HG03558 (cell line): Measurements from ENCODE around the gene IKBIP.
"Not testable (repeated sequence)": the region's sequence is repeated elsewhere in the genome, so short reads cannot be mapped to it uniquely, and the experiment has no call there.

Experiments
- ATAC-seq: cut with Tn5 transposase; IDR thresholded peaks from one replicate; pipeline ENCODE4 v1.9.1; 2021; ENCODE audit warnings: moderate number of reproducible peaks; ENCODE audit not compliant: unreplicated experiment; ENCODE audit errors: extremely low read depth

IKBIP gene, protein sequence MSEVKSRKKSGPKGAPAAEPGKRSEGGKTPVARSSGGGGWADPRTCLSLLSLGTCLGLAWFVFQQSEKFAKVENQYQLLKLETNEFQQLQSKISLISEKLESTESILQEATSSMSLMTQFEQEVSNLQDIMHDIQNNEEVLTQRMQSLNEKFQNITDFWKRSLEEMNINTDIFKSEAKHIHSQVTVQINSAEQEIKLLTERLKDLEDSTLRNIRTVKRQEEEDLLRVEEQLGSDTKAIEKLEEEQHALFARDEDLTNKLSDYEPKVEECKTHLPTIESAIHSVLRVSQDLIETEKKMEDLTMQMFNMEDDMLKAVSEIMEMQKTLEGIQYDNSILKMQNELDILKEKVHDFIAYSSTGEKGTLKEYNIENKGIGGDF

DNA sequence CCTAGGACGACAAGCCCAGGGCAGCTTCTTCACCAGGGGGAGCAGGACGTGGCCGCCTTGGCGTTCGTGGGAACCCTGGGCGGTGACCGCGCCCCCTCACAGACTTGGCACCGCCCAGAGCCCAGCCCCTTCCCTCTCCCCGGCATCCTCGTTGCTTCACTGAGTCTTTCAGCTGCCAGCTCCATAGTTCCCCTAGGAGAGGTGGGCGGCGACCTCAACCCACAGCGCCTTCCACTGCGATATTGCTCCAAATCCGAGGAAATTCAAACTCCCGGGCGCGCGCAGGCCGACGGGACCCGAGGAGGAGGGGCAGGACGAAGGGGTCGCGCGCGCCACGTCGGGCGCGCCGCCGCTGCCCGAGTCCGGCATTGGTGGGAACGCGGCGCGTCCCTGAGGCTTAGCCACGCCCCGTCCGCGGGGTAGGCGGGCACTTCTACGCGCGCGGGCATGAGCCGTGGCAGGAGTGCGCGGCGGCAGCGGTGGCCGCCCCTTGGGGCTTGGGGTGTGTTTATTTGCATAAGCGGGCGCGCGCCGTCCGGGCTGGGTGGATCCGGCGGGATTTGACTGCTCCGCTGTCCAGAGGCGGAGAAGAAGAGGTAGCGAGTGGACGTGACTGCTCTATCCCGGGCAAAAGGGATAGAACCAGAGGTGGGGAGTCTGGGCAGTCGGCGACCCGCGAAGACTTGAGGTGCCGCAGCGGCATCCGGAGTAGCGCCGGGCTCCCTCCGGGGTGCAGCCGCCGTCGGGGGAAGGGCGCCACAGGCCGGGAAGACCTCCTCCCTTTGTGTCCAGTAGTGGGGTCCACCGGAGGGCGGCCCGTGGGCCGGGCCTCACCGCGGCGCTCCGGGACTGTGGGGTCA, at the start of gene IKBIP, which contains the start of gene APAF1:
TSS of gene IKBIP (minus strand) at position 77 of the 860 bp plus-strand sequence. CDS start 87 bp downstream, outside the sequence.
TSS of gene APAF1 (plus strand) at position 579 of the 860 bp plus-strand sequence. CDS start 3,070 bp downstream, outside the sequence.
- peak; percentile 81 for ATAC-seq

DNA sequence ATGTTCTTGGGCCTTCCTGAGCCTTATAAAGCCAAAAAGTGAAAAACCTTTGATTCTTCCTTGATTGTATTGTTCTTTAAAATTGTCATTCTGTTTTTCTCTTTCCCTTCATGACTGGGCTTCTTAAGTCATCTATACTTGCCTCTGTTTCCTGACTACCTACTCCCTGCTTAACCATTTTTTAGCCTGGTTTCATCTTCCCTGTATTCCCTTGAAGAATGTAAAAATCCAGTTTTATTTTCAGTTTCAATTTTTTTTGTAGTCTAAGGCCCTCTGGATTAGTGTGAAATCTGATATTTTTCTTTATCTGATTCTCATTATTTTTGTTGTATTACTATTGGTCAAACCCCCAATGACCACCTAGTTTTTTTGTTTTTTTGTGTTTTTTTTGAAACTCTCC, 46.8 kb upstream of the IKBIP start:
- ATAC-seq, result no peak

DNA sequence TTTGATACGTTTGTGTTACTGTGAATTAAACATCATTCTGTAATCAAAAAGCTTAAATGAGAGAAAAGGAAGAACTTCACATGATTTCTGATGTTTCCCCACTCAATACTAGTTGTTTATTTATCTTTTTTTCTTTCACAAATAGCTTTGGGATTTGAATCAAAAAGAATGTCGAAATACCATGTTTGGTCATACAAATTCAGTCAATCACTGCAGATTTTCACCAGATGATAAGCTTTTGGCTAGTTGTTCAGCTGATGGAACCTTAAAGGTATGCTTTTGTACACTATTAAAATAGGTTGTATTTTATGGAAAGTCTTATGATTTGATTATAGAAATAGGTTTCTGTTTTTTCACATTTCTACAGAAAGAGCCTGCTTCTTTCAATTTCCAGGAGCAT, 42.0 kb upstream of the IKBIP start:
- ATAC-seq, result no peak

DNA sequence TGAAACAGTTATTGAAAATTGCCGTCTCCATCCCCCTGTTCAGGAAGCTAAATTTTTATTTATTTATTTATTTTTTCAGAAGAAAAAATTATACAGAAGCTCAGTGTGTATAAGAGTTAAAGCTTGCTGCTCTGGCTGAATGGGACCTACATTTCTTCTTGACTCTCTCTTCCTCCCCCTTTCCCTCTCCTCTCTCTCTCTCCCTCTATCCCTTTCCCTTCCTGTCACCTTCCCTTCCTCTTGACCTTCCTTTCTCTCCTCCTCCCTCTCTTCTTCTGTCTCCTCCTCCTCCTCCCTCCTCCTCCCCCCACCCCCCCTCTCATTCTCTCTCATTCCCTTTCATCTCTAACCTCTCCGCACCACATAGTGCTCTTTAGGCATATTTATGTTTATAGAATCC, 39.6 kb upstream of the IKBIP start:
- ATAC-seq, result no peak

DNA sequence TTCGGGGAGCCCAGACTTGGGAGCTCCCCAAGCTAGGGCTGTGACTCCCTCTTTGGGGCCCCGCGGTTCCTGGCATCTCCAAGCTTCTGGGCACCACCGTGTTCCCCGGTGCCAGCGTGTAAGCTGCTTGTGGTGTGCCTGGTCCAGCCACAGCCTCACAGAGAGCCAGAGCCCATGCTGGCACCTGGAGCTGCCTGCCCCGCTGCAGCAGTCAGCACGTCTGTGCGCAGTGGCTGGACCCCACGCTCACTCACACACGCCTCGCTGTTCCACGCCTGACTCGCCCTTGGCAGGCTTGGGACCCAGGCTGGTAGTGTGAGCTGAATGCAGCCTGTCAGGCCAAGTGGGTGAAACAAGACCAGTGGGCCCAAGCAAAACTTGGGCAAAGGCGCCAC, 35.0 kb upstream of the IKBIP start:
- no peak for ATAC-seq

DNA sequence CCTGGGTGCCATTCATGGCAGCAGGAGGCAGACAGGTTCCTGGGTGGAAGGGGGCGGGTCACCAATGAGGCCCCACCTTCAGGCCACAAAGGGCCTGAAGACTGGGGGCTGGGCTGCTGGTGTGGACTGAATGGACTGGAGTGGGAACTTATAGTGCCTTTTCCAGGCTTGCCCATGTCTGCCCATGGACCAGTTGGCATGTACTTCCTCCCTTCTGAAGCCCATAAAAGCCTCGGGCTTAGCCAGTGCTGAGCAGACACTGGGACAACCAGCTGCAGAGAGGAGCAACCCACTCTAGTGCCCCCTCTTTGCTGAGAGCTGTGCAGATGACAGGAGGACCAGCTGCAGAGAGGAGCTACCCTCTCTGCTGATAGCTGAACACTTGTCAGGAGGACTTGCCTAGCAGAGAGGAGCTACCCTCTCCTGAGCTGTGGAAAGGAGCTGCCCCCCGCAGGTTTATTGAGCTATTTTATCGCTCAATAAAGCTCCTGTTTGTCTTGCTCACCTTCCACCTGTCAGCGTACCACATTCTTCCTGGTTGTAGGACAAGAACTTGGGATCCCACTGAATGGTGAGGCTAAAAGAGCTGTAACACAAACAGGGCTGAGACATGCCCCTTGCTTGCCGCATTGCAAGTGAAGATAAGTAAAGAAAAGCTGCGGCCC, 34.5 kb upstream of the IKBIP start:
- no peak for ATAC-seq

DNA sequence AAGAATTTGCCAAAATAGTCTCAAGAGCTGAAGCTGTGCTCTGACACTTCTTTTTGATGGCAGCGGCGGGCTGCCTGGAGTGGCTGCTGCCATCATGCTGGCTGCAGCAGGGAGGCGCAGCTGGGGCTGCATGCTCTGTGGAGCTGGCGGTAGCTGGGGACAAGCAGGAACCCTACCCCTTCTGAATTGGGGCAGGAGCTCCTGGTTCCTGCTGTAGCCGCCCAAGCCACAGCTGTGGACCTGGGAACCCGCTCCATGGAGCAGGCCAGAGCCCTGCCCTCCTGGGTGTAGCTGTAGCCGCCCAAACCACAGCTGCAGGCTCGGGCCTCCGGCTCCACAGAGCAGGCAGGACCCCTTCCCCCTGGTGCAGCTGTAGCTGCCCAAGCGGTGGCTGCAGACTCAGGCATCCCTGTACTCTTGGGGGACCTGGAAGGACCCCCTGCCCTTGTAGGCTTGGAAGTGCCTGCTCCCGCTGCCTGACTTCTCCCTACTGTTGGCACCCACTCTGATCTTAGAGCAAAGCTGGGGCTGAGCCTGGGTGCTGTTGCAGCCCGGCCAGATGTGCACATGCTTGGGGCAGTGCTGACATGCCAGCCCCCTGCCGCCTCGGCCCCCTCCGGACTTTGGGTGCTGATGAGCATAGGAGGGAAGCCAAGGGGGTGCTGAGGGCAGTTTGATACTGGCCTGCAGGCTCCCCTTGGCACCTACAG, 33.8 kb upstream of the IKBIP start:
- no peak for ATAC-seq

DNA sequence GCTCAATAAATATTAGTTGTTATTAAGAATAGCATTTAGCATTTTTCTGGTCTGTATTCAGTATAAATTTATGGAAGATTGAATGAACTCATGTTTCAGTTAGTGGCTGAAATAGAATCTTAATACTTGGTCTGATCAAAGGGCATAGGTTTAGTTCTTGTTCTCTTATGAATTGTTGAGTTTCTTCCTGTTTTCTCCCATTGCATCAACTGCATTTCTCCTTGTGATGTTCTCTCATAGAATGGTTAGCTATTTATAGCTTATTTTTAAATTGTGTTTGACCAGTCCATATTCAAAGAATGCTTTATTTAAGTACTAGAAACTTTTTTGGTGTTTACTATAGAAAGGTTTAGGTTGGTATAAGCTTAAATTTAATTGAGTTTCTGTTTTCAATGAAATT, 30.3 kb upstream of the IKBIP start:
- no peak for ATAC-seq

DNA sequence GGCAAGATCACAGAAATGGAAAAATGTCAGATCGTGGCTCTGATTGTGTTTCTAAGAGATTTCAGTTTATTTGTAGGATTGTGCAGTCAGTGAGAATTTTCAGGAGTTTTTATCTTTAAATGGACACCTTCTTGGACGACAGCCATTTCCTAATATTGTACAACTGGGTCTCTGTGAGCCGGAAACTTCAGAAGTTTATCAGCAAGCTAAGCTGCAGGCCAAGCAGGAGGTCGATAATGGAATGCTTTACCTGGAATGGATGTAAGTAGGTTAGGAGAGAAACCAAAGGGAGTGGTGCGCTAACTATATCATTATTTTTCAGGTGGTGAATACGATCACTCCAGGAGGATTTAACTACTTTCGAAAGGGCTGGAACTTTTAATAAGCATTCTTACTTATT, 26.9 kb upstream of the IKBIP start:
- no peak for ATAC-seq

DNA sequence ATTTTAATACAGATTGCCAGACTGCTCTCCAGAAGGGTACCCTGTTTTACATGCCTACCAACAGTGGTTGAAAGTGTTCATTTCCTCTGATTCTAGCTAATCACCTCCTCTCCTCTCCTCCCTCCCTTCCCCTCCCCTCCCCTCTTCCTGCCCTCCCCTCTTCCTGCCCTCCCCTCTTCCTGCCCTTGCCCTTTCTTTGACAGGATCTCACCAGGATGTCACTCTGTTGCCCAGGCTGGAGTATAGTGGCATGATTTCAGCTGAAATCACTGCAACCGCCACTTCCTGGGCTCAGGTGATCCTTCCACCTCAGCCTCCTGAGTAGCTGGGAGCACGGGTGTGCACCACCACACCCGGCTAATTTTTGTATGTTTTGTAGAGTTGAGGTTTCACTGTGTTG, 25.2 kb upstream of the IKBIP start:
- no peak for ATAC-seq

DNA sequence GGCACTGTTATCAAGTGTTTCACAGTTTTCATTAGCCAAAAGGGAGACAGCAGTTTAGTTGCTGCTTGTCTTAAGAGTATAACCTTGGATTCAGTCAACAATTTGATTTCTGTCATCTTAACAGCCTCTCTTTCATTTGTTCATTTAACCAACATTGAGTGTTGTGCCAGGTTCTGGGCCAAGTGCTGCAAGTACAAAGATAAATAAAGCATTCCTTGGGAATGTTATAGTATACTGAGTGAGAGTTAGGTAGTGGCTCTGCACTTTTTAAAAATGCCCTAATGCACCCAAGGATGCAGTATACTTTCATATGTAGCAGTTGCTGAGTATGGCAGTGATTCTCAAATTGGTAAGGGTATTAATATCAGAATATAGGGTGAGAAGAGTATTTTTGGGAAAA, 15.9 kb upstream of the IKBIP start:
- ATAC-seq, result no peak

DNA sequence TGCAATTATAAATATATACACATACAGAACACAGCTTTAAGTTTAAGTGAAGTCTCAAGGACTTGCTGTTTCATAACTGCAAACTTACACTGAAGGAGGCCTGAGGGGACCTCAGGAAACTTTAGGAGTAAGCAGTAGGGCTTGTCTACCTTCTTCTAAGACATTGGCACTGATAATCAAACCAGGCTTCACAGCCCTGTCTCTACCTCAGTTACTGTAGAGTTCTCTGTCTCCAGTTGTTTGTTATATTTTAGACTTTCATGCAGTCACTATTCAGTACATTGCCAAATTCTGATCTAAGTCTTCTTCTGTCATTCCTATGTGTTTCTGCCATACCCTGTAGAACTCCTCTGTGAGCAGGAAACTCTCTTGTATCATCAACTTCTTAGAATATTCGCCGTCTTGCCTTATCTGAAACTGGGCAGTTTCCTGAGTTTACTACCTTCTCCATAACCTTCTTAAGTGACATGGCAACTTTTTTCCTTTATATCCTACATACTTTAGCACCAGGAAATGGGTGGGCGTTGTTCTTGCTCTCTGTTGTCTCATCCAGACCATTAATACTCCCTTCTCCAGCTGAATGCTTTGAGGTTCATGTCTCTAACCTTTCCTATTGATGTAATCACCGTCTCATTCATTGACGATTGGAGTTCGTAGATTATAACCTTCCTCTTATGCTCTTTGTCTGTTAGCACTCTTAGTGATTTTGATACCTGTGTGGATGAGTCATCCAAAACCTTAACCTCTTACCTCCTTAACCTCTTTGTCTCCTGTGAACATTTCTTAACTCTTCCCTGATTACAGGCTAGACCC, 11.9 kb upstream of the IKBIP start:
- ATAC-seq, result peak; percentile 41

DNA sequence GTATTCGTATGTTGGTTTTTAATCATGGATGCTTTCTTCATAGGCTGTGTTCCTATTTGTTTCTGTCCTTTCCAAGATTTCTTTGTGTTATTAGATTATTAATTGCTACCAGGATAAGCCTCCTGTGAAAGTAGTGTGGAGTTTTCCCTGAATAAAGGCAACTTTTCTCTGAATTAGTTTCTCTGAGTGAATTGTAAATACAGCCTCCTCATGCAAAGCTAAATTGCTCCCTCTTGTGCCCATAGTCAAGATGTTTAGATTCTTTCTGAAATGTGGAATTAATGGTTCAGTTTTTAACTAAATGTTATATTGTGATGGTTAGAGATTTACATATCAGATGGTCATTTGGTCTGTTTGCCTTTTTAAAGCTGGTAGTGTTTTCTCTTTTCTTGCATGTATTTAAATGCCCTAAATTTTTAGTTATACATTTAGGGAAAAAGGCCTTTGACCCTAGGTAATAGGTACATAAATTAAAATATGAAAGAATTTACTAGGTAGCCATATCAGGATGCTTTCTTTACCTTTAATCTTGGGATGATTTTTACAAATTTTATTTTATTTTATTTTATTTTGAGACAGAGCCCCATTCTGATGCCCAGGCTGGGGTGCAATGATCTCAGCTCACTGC, 9.4 kb upstream of the IKBIP start:
- ATAC-seq, result no peak

DNA sequence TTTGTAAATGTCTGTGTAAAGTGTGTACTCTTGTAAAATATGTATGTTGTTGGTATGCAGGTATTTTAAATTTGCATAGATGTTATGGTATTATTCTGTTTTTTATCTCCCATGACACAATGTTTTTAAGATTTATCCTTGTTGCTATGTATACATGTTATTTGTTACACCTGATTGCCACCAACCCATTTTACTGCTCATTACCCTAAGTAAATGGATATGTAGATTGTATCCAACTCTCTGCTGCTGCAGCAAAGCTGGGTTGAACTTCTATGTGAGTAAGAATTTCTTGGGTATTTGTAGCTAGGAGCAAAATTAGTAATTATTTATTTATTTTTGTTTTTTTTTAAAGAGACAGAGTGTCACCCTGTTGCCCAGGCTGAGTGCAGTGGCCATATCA, 6.7 kb upstream of the IKBIP start:
- ATAC-seq, result no peak

DNA sequence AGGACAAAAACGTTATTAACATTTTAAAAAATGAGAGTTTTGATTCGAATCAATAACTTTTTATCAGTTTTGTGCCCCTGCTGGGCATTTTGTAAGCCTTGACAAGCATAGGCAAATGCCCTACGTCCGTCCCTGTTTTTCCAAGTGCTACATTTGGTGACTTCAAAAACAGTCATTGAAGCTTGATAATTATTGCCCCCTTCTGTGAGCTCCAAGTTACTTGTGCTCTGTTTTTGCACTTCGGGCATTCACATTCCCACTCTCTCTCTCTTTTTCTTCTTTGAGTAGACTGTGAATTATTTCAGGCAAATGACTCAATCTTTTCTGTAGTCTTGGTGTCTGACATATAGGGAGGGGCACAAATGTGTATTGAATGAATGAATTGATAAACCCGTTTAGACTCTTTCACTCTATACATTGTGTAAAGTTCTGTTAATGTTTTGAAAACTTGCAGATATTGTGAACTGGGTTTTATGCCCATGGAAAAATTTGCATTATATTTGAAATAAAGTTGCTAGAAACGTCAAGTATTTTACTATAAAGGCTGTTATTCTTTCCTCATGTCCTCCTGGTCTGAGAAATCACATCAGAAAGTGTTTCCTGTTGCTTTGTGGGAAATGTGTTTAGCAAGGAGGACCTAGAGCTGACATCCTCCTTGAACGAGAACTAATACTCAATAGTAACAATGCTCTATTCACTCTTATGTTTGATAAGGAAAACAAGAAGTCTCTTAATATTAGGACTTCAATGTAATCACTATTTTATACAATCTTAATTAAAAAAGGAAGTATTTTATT, 1.9 kb upstream of the IKBIP start:
- ATAC-seq, result no peak

DNA sequence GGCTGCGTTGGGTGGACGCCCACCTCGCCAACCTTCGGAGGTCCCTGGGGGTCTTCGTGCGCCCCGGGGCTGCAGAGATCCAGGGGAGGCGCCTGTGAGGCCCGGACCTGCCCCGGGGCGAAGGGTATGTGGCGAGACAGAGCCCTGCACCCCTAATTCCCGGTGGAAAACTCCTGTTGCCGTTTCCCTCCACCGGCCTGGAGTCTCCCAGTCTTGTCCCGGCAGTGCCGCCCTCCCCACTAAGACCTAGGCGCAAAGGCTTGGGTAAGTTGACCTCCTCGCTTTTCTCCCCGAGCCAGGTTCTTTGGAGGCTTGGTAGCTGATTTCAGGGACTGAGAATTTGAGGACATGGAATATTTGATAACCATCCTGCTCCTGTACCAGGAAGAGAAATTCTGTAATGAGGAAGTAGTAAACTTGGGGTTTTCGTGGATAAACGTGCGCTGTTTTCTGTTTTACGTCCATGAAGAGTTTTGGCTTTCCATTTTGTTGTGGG, 1.0 kb upstream of the IKBIP start:
- ATAC-seq, result peak; percentile 0

DNA sequence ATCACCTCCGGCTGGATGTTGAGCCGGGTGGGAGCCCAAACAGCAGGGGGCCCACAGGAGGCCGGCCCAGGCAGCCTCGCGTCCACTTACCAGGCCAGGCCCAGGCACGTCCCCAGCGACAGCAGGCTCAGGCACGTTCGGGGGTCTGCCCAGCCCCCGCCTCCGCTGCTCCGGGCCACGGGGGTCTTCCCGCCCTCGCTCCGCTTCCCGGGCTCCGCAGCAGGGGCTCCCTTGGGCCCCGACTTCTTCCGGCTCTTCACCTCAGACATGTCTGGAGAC, 216 bp downstream of the IKBIP start:
- ATAC-seq, result peak; percentile 12

DNA sequence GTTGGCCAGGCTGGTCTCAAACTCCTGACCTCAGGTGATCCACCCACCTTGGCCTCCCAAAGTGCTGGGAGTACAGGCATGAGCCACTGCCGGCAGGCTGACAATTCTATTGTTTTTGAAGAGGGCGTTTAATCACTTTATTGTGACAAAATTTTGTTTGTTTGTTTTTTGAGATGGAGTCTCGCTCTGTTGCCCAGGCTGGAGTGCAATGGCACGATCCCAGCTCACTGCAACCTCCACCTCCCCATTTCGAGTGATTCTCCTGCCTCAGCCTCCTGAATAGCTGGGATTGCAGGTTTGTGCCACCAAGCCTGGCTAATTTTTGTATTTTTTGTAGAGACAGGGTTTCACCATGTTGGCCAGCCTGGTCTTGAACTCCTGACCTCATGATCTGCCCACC, 1.8 kb downstream of the IKBIP start:
- not testable (repeated sequence) for ATAC-seq
